Gastrocnemius medialis (tissue), 4 donors: ENCODE measurements around the gene RIC8B.

ENCODE experiments used
- CTCF ChIP-seq, 5 experiments: fragments of 450-650 bp in 3 of 5; fragments of 200-600 bp in 2 of 5; sonication (generic) in 2 of 5; IDR thresholded peaks in 4 of 5; conservative IDR thresholded peaks in 1 of 5; 1 replicate in 4 of 5; 2 replicates in 1 of 5; pipeline ENCODE4 v1.5.1; 2016 to 2019; ENCODE audit warnings: antibody characterized with exemption in 5 of 5, mild to moderate bottlenecking in 3 of 5, moderate library complexity in 3 of 5
- POLR2A ChIP-seq, 2 donors: fragments of 450-650 bp; IDR thresholded peaks; one replicate each; pipeline ENCODE4 v1.6.1; 2017; ENCODE audit warnings: antibody characterized with exemption in 2 of 2, mild to moderate bottlenecking in 2 of 2, moderate library complexity in 2 of 2

GRCh38 chr12:106776897-106777296 is 2.4 kb downstream of the RIC8B start:
- no peak for TF ChIP-seq CTCF (IDR thresholded peaks at IDR 0.05 in 4 of 5, conservative IDR thresholded peaks at IDR 0.05 in 1 of 5)
- no peak for TF ChIP-seq POLR2A (IDR thresholded peaks at IDR 0.05)
